Measurements from ENCODE around the gene DPYD.

The DPYD gene

GRCh38 chr1:97417661-97418060, 503.2 kb downstream of the DPYD start:
- no peak for DNase-seq

- DNase-seq: no peak
Measured at GRCh38 chr1:97414682-97415312, 506.0 kb downstream of the DPYD start.

- DNase-seq: peak; percentile 33
Measured at GRCh38 chr1:97412737-97413136, 508.1 kb downstream of the DPYD start.

- no peak for DNase-seq
Measured at GRCh38 chr1:97412166-97412565, 508.7 kb downstream of the DPYD start.

- DNase-seq: no peak
Measured at GRCh38 chr1:97396463-97396862, 524.4 kb downstream of the DPYD start.

- DNase-seq: no peak
Measured at GRCh38 chr1:97392701-97393100, 528.1 kb downstream of the DPYD start.

- peak; percentile 43 for DNase-seq
Measured at GRCh38 chr1:97385536-97386277, 535.1 kb downstream of the DPYD start.

GRCh38 chr1:97384294-97384968, 536.4 kb downstream of the DPYD start:
- DNase-seq: peak; percentile 80

- no peak for DNase-seq
Measured at GRCh38 chr1:97383797-97384196, 537.0 kb downstream of the DPYD start.

- no peak for DNase-seq
Measured at GRCh38 chr1:97382206-97382605, 538.6 kb downstream of the DPYD start.

- peak; percentile 81 for DNase-seq
Measured at GRCh38 chr1:97379387-97380075, 541.3 kb downstream of the DPYD start.

- no peak for DNase-seq
Measured at GRCh38 chr1:97378596-97378995, 542.2 kb downstream of the DPYD start.

- DNase-seq: no peak
Measured at GRCh38 chr1:97377432-97378034, 543.3 kb downstream of the DPYD start.

- no peak for DNase-seq
Measured at GRCh38 chr1:97373000-97373399, 547.8 kb downstream of the DPYD start.

- DNase-seq: no peak
Measured at GRCh38 chr1:97372531-97372930, 548.3 kb downstream of the DPYD start.

- DNase-seq: no peak
Measured at GRCh38 chr1:97368296-97368695, 552.5 kb downstream of the DPYD start.

- peak; percentile 50 for DNase-seq
Measured at GRCh38 chr1:97366984-97367383, 553.9 kb downstream of the DPYD start.

- DNase-seq: no peak
Measured at GRCh38 chr1:97365026-97365425, 555.8 kb downstream of the DPYD start.

- peak; percentile 55 for DNase-seq
Measured at GRCh38 chr1:97364086-97364485, 556.7 kb downstream of the DPYD start.

- DNase-seq: no peak
Measured at GRCh38 chr1:97356309-97356708, 564.5 kb downstream of the DPYD start.

GRCh38 chr1:97352936-97353382, 567.9 kb downstream of the DPYD start:
- no peak for DNase-seq

GRCh38 chr1:97351846-97352245, 569.0 kb downstream of the DPYD start:
- peak; percentile 64 for DNase-seq

GRCh38 chr1:97350662-97351061, 570.2 kb downstream of the DPYD start:
- DNase-seq: peak; percentile 80

Measured in fibroblast of skin of scalp (primary cell).